ENCODE measurements around the gene ITFG2. TPM values are rescaled to one million over a fixed set of nuclear protein-coding genes. Genes with fewer than 3 reads are reported as not detected.

The ITFG2 gene
- total RNA-seq, 1 experiment from 2014 or later: 24.6 TPM

GRCh38 chr12:2835691-2836403, 23.4 kb downstream of the ITFG2 start:
- ChIA-PET RAD21 (ENCODE audit: low non-redundant PET in 1 of 2, low total read pairs in 2 of 2, uncharacterized antibody in 2 of 2, unreplicated experiment in 2 of 2) (no interaction called here), CTCF (no interaction called here), POLR2A (no interaction called here)
- Histone ChIP-seq H3K27me3 (ENCODE audit: insufficient read depth, low read length) (no peaks in the 10 kb centered on the region), H4K20me1 (ENCODE audit: insufficient read depth) (no peaks in the 10 kb centered on the region), H3K27ac (ENCODE audit: low read depth, low read length) (no peak overlapping the region), H3K36me3 (ENCODE audit: control insufficient read depth in 1 of 2, insufficient read depth in 2 of 2, low read length in 2 of 2) (0 out of 4 replicates have a peak, but pooled peaks cover 0 to 3% of the 10 kb centered on the region in 2 experiments), H3K9me2 (ENCODE audit: insufficient read depth) (no peaks in the 10 kb centered on the region), H2AFZ (ENCODE audit: low read depth, low read length, poor library complexity, severe bottlenecking) (no peak overlapping the region), H3K4me2 (ENCODE audit: low read length) (no peak overlapping the region), H3K9me3 (ENCODE audit: control insufficient read depth in 1 of 2, insufficient read depth in 1 of 2, low read depth in 1 of 2, low read length in 2 of 2) (no peaks in the 10 kb centered on the region), H3K79me2 (ENCODE audit: insufficient read depth, low read length) (no peaks in the 10 kb centered on the region), H3K4me1 (ENCODE audit: control insufficient read depth in 1 of 2, insufficient read depth in 2 of 2, low read length in 2 of 2) (no peaks in the 10 kb centered on the region), H3K4me3 (replicated peaks in 1 of 2; ENCODE audit: low read depth in 1 of 2, low read length in 2 of 2) (no peak overlapping the region), H3K9ac (ENCODE audit: low read length) (no peak overlapping the region)
- ATAC-seq (no peak), DNase-seq (ENCODE audit: low read depth, low spot score) (no peak)
- BruUV-seq (replicated peaks): no TSS peak
- intact Hi-C loops (cut with micrococcal nuclease): no loop called here
- TF ChIP-seq JUND (IDR thresholded peaks at IDR 0.05) (no peak), SRF (IDR thresholded peaks at IDR 0.05; ENCODE audit: low read depth) (no peak), CEBPB (IDR thresholded peaks at IDR 0.05; ENCODE audit: low read depth) (no peak), EZH2phosphoT487 (IDR thresholded peaks at IDR 0.05; ENCODE audit: borderline replicate concordance) (no peak), CTCF (IDR thresholded peaks at IDR 0.05 in 2 of 3, conservative IDR thresholded peaks at IDR 0.05 in 1 of 3; ENCODE audit: borderline replicate concordance in 1 of 3, insufficient read depth in 1 of 3, low read depth in 2 of 3, low read length in 2 of 3) (no peak), EGR1 (IDR thresholded peaks at IDR 0.05; ENCODE audit: low read depth) (no peak), TCF7L2 (IDR thresholded peaks at IDR 0.05; ENCODE audit: borderline replicate concordance, extremely low read depth, insufficient read depth, insufficient read length) (no peak), RAD21 (IDR thresholded peaks at IDR 0.05; ENCODE audit: low read depth) (no peak), FOSL1 (IDR thresholded peaks at IDR 0.05; ENCODE audit: low read depth) (no peak)
- TF ChIP-seq, protein P1, sequence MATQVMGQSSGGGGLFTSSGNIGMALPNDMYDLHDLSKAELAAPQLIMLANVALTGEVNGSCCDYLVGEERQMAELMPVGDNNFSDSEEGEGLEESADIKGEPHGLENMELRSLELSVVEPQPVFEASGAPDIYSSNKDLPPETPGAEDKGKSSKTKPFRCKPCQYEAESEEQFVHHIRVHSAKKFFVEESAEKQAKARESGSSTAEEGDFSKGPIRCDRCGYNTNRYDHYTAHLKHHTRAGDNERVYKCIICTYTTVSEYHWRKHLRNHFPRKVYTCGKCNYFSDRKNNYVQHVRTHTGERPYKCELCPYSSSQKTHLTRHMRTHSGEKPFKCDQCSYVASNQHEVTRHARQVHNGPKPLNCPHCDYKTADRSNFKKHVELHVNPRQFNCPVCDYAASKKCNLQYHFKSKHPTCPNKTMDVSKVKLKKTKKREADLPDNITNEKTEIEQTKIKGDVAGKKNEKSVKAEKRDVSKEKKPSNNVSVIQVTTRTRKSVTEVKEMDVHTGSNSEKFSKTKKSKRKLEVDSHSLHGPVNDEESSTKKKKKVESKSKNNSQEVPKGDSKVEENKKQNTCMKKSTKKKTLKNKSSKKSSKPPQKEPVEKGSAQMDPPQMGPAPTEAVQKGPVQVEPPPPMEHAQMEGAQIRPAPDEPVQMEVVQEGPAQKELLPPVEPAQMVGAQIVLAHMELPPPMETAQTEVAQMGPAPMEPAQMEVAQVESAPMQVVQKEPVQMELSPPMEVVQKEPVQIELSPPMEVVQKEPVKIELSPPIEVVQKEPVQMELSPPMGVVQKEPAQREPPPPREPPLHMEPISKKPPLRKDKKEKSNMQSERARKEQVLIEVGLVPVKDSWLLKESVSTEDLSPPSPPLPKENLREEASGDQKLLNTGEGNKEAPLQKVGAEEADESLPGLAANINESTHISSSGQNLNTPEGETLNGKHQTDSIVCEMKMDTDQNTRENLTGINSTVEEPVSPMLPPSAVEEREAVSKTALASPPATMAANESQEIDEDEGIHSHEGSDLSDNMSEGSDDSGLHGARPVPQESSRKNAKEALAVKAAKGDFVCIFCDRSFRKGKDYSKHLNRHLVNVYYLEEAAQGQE (IDR thresholded peaks at IDR 0.05; ENCODE audit: low read depth): no peak

Measured in HCT116 (cell line).